GM19463 (cell line): ENCODE measurements around the gene OR2J1.
"Not testable (repeated sequence)": the region's sequence is repeated elsewhere in the genome, so short reads cannot be mapped to it uniquely, and the experiment has no call there.

Experiments used
- ATAC-seq: cut with Tn5 transposase; IDR thresholded peaks from one replicate; pipeline ENCODE4 v1.9.1; 2021; ENCODE audit warnings: mild to moderate bottlenecking, moderate library complexity; ENCODE audit not compliant: unreplicated experiment

OR2J1 gene

DNA sequence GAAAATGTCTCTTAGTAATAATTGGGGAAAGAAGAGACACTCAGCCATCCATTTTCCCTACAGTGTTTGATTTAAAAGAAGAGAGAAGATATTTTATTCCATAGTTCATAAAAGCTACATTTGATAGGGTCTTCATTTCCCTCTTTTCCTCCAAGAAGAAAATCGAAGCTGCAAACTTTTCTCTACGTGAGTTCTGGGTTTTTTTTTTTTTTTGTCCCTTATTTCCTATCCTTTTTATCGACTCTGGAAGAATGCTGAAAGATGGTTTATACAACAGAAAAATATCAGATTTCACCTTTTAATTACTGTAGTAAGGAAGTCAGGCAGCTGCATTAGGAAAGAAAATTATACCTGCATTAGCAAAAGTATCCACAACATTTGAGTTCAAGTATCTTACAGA, at the start of gene OR2J1:
OR2J1 (plus strand) TSS at position 301 of the 400 bp plus-strand sequence. CDS start 1,453 bp downstream, outside the sequence.
- ATAC-seq, result no peak

DNA sequence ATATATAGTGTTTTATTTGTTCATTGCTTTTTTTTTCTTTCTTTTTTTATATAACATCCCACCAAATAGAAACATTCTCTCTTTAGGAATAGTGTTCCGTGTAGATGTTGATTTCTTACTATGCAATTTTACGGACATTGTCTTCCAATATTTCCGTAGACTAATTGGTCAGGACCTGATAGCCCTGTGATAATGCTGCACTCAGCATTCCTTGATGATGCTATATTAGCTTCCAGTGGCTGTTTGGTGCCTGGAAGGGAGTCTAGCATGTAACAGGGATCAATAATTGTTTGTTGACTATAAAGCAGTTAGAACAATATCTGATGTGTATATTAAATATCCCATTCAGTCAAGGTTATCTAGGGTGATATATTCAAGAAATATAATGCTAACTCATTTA, 47.6 kb upstream of the OR2J1 start:
- ATAC-seq, result no peak

DNA sequence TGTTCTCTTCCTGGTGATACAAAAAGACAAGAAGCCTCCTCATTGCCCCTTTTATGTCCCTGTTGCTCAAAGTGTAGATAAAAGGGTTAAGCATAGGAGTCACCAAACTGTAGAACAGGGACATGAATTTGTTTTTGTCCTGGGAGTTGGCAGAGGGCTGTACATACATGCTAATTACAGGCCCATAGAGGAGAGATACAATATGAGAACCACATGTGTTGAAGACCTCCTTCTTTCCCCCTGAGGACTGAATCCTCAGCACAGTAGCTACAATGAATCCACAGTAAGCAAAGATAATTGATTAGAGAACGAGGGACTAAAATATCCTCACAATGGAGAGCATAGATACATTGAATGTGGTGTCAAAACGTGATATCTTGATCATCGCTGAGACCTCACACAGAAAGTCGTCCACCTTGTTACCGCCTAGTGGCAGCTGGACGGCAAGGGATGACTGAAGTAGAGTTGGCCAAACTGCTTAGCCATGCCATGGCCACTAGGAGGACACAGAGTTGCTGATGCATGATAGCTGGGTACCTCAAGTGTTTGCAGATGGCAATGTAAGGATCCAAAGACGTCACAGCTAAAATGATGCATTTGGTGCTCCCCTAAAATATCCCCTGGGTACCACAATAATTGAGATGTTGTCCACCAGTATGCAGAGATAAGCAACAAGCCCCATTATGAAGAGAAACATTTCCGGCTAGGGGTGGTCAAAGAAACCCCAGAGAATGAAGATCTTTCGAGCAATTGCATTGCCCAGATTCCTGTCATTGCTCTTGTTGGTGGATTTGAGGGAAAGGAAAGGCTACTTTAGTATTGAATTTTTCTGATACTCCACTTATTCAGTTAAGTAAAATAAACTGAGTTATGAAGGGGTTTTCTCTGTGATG, 27.2 kb upstream of the OR2J1 start:
- no peak for ATAC-seq

DNA sequence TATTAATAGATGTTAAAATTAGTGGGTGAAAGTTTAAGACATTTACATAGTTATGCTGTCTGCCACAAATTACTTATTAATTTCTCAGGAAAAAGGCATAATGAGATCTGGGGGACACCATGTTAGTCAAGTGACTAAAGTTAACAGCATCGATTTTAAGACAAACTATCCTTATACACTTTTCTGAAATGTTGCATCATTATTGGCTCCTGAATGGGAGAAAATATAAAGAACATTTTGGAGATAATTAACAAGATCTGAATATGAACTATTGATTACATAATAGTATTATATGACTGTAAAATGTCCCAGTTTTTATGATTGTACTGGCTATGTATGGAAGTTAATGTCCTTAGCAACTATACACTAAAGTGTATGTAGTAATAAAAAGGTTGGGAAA, 20.1 kb upstream of the OR2J1 start:
- ATAC-seq, result no peak

DNA sequence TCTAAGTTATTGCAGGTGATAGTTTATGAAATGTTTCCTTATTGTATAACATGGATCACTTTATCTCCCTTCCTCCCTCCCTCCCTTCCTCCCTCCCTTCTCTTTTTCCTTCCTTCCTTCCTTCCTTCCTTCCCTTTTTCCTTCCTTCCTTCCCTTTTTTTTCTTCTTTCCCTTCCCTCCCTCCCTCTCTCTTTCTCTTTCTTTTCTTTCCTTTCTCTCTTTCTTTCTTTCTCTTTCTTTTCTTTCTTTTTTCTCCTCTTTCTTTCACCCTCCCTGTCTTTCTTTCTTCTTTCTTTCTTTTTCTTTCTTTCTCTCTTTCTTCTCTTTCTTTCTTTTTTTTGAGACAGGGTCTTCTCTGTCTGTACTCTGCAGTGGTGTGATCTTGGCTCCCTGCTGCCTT, 18.0 kb upstream of the OR2J1 start:
- ATAC-seq, result no peak

DNA sequence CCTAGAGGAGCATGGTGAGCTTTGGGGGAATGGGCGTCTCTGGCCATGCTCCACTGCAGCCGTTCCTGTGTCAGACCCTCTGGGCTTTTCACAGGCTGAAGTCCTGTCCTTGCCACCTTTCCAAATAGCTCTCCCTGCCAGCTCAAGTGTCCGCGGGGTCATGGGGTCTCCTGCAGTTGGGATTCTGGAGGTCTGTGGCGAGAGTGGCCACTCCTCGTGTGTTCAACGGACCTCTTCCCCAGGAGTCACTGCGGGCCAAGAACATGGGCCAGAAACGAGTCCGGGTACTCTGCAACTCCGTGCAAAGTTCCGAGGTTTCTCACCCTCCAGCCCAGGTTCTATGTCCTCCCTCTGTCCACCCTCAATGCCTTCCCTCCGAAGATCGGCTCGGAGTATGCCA, 16.8 kb upstream of the OR2J1 start:
- no peak for ATAC-seq

DNA sequence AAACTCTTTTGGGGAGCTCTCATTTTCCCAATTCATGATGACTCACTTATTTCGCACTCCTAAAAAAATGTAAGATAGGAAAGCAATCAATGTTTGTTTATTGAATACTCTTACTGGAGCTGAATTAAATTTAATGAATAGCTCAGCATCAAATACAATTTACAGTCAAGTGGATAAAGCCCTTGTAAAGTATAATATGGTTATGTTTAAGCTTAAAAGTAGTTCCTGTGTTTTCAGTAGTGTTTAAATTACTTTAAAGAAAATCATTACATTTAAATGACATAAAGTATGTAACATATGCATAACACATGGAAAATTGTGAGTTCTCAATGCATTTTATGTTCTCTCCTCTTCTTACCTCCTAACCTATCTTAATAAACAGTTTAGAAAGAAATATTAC, 12.1 kb upstream of the OR2J1 start, which contains the start of gene OR2B3:
OR2B3 (minus strand) TSS at position 101 of the 400 bp plus-strand sequence; CDS start at position 36, 65 bp downstream.
- no peak for ATAC-seq

DNA sequence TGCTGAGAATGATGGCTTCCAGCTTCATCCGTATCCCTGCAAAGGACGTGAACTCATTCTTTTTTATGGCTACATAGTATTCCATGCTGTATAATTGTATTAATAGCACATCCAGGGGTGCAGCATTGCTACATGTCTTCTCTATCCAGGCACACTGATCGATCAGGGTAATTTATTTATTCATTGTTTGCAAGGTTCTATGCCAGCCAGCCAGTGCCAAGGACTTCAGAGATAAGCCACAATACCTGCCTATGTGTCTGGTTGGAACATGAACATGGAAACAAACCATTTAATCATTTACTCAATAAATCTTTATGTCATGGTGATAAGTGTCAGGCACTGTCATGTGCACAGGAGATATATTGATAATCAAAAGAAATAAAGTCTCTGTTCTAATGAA, 6.3 kb upstream of the OR2J1 start:
- no peak for ATAC-seq

DNA sequence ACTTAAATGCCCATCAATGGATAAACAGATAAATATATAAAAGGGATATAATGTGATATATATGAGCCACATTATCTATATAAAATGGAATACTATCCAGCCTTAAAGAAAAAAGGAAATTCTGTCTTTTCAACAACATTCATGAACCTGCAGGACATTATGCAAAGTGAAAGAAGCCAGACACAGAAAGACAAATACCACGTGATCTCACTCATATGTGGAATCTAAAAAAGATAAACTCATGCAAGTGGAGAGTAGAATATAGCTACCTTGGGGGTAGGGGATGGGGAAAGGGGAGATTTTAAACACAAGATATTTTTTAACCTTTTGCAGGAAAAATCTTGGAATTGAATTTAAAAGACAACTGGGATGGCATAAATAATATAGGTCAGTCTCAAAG, 1.5 kb upstream of the OR2J1 start:
- no peak for ATAC-seq

DNA sequence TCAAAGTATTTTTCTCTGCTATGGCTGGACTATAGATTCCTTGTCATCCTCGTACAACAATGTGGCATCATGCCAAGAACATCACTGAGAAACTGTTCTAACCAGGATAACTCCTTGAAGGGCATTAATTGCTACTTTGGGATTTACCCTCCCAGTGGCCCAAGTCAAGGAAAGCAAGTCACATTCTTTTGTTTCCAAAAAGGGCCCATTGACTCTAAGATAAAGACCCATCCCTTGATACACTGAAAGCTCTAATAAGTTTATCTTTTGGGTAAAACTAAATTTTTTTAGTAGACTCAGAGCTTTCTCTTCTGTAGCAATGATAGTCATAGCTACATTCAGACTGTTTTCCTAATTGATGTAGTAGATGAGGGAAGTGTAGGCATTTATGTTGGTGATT, 8.5 kb downstream of the OR2J1 start, which contains the start of gene OR2J3:
OR2J3 (plus strand) TSS at position 301 of the 400 bp plus-strand sequence. CDS start 3,833 bp downstream, outside the sequence.
- ATAC-seq, result no peak

DNA sequence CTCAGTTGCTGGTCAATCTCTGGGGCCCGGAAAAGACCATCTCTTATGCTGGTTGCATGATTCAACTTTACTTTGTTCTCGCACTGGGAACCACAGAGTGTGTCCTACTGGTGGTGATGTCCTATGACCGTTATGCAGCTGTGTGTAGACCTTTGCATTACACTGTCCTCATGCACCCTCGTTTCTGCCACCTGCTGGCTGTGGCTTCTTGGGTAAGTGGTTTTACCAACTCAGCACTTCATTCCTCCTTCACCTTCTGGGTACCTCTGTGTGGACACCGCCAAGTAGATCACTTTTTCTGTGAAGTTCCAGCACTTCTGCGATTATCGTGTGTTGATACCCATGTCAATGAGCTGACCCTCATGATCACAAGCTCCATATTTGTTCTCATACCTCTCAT, 12.8 kb downstream of the OR2J1 start:
- ATAC-seq, result no peak

DNA sequence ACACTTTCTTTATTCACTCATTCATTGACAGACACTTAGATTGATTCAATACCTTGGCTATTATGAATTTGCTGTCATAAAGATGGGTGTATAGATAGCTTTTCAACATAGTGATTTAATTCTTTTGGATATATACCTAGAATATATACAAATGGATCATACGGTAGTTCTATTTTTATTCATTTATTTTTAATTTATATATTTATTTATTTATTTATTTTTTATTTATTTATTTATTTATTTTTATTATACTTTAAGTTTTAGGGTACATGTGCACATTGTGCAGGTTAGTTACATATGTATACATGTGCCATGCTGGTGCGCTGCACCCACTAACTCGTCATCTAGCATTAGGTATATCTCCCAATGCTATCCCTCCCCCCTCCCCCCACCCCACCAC, 15.7 kb downstream of the OR2J1 start:
- ATAC-seq, result not testable (repeated sequence)

DNA sequence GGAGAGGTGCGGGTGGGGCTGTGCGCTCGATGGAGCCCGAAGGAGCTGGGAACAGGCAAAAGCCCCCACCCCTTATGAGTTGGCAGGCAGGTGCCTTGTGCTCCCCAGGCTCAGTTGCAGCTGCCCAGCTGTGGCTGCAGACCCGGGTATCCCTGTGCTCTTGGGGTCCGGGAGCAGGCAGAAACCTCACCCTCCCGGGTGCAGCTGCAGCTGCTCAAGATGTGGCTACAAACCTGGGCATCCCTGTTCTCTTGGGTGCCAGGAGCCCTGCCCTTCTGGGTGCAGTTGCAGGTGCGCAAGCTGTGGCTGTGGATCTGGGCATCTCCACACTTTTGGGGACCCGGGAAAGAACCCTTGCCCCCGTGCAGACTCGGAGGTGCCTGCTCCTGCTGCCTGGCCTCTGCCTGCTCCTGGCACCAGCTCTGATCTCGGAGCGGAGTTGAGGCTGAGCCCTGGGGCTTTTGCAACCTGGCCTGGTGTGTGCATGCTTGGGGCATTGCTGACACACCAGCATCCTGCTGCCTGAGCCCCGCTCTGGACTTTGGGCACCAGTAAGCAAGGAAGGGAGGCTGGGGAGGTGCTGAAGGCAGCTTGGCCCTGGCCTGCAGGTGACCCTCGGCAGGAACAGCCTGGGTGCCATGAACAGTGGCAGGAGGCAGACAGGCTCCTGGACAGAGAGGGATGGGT, 30.2 kb downstream of the OR2J1 start:
- no peak for ATAC-seq

DNA sequence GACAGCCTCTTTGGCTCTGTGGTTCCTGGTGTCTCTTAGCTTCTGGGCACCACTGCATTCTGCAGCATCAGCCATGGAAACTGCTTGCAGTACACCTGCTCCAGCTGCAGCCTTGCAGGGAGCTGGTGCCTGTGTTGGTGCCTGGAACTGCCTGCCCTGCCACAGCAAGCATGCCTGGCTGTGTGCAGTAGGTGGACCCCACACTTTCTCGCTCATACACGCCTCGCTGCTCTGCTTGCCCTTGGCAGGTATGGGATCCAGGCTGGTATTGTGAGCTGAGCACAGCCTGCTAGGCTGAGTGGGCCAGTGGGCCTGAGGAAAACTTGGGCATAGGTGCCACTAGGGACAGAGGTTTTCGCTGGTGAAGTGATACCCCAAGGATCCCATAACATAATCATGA, 31.4 kb downstream of the OR2J1 start:
- ATAC-seq, result no peak

DNA sequence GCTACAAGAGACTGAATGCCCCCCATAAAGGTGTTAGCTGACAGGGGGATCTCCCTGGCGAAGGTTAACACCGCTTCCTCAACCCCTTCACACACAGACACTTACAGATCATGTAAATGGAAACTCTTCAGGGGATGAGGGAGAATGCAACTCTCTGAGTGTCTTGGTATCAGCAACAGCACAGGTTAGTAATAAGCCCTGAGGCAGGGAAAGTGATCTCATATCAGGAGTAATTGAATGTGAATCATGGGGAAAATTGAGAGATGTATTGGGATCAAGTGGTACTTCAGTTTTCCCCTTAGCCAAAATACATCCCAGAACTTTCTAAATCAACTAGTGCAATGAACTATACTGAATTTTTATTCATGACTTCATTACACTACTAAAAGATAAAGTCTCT, 32.4 kb downstream of the OR2J1 start:
- no peak for ATAC-seq

DNA sequence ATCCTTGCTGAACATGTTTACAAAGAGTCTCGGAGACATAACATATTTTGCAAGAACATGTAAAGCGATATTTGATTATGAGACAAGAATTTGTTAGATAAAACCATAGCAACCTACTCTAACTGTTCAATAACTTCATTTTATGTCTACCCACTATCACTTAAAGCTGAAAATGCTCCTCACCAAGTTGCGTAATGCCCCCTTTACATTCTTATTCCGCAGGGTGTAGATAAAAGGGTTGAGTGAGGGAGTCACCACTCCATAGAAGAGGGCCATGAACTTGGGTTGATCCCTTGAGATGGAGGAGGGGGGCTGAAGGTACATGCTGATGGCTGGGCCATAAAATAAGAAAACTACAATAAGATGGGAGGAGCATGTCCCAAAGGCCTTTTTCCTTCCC, 38.4 kb downstream of the OR2J1 start:
- ATAC-seq, result no peak

DNA sequence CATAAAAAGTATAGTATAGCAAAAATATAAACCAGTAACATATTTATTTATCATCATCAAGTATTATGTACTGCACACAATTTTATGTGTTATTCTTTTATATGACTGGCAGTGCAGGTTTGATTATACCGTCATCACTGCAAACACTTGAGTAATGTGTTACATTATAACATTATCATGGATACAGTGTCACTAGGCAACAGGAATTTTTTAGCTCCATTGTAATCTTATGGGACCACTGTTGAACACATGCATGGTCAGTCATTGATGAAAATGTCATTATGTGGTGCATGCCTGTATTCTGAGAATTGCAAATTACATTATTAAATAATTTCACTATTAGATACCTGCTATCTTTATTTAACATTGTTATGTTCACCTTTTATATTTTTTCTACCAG, 42.3 kb downstream of the OR2J1 start:
- no peak for ATAC-seq

DNA sequence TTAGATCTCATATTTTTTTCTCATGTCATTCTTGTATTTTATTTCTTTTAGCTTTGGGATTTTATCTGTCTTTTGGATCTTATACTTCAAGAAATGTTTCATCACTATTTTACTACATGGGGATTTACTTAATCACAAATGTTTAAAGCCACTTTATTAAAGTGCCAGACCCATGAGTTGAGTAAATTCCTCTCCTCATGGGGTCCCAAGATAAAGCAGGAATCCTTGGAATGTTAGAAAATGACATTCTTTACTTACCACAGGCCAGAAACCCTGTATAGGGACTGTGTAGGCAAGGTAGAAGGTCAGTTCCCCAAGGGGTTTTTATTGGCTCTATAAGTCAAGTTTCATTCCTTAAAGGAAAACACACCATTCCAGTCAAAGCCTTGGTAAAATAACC, 43.0 kb downstream of the OR2J1 start:
- ATAC-seq, result no peak

DNA sequence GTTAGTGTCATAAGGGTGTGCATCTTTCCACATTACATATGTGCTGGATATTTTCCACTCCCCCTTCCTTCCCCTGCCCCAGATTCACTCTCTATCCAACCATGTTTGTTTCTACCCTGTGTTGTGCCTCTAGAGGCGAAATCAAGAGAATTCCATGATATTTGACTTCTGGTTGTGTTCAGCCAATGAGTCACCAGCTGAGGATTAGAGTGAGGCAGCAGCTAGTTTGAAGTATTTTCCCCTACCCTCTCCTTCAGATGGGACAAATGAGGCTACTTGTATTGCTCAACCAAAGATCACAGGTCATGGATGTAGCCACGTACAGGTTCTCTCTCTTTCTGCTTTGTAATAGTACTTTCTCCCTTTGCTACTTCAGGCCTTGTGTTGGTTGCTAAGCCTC, 46.9 kb downstream of the OR2J1 start:
- no peak for ATAC-seq

DNA sequence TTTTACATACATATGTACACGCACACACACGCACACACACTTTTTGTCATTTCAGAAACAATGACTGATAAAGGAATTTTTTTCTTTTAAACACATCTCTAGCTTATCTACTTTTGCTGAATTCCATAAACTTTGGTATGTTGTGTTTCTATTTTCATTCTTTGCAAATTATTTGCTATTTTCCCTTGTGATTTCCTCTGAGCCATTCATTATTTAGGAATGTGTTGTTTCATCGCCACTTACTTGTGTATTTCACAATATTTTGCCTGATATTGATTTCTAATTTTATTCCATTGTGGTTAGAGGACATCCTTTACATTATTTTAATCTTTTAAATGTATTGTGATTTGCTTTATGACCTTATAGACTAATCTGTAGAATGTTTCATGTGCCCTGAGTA, 47.8 kb downstream of the OR2J1 start:
- no peak for ATAC-seq

DNA sequence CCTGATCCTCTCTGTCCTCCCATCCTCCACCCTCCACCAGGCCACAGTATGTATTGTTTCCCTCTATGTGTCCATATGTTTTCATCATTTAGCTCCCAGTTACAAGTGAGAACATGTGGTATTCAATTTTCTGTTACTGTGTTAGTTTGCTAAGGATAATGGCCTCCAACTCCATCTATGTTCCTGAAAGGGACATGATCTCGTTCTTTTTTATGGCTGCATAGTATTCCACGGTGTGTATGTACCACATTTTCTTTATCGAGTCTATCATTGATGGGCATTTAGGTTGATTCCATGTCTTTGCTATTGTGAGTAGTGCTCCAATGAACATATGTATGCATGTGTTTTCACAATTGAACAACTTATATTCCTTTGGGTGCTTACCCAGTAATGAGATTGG, 50.2 kb downstream of the OR2J1 start:
- ATAC-seq, result not testable (repeated sequence)
